Measurements from ENCODE around the gene C19orf53.

The C19orf53 gene

GRCh38 chr19:13806728-13807127 is 32.5 kb downstream of the C19orf53 start:
- no peak overlapping the region for H3K27ac ChIP-seq
- TF ChIP-seq ZFX (IDR thresholded peaks at IDR 0.05; ENCODE audit: borderline replicate concordance), result no peak
- no peak for TF ChIP-seq CTCF (IDR thresholded peaks at IDR 0.05)

DNA sequence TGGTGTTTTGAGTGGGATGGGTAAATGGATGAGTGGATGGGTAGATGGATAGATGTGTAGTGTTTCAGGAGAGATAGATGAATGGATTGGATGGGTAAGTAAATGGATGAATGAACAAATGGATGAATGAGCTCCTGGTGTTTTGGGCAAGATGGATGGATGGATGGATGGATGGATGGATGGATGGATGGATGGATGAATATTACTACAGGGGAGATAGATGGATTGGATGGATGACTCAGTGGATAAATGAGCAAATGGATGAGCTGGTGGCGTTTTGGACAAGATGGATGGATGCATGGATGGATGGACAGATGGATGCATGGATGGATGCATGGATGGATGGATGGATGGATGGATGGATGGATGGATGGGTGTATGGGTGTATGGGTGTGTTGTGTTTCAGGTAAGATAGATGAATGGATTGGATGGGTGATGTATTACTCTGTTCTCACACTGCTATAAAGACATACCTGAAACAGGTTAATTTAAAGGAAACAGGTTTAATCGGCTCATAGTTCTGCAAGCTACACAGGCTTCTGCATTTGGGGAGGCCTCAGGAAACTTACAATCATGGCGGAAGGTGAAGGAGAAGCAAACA is 33.3 kb downstream of the C19orf53 start:
- H3K27ac ChIP-seq, result no peak overlapping the region
- TF ChIP-seq ZFX (IDR thresholded peaks at IDR 0.05; ENCODE audit: borderline replicate concordance), result no peak
- no peak for TF ChIP-seq CTCF (IDR thresholded peaks at IDR 0.05)

GRCh38 chr19:13808856-13809255 is 34.6 kb downstream of the C19orf53 start:
- no peak overlapping the region for H3K27ac ChIP-seq
- TF ChIP-seq ZFX (IDR thresholded peaks at IDR 0.05; ENCODE audit: borderline replicate concordance) (no peak), CTCF (IDR thresholded peaks at IDR 0.05) (no peak)

DNA sequence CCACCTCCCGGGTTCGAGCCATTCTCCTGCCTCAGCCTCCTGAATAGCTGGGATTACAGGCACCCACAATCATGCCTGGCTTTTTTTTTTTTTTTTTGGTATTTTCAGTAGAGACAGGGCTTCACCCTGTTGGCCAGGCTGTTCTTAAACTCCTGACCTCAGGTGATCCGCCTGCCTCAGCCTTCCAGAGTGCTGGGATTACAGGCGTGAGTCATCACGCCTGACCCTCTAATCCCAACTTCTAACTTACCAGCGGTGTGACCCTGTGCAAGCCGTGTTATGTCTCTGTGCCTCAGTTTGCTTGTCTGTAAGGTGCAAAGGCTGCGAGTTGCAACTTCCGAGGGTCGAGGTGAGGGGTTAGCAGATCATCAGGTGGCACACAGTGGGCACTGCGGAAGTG is 38.3 kb downstream of the C19orf53 start:
- TF ChIP-seq CTCF (IDR thresholded peaks at IDR 0.05) (no peak), ZFX (IDR thresholded peaks at IDR 0.05; ENCODE audit: borderline replicate concordance) (no peak)
- no peak overlapping the region for H3K27ac ChIP-seq

DNA sequence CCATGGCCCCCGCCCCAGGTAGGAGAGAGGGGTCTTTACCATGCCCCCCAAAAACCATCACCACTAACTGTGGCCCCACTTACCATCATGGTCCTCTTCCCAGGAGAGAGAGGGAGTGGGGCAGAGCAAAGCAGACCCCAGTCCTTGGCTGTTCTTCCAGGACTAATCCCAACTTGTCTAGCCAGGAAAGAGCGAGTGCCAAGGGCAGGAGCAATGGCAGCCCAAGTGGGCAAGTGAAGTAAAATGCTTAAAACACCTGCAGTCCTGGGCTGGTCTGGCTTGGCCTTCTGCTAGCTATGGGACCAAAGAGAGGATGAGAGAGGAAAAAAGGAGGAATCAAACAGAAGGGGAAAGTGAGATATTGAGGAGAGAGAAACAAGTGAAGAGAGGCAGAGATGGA is 38.9 kb downstream of the C19orf53 start:
- H3K27ac ChIP-seq, result no peak overlapping the region
- no peak for TF ChIP-seq ZFX (IDR thresholded peaks at IDR 0.05; ENCODE audit: borderline replicate concordance)
- TF ChIP-seq CTCF (IDR thresholded peaks at IDR 0.05), result no peak

GRCh38 chr19:13814550-13814949 is 40.3 kb downstream of the C19orf53 start:
- TF ChIP-seq CTCF (IDR thresholded peaks at IDR 0.05) (no peak), ZFX (IDR thresholded peaks at IDR 0.05; ENCODE audit: borderline replicate concordance) (no peak)
- H3K27ac ChIP-seq, result no peak overlapping the region

DNA sequence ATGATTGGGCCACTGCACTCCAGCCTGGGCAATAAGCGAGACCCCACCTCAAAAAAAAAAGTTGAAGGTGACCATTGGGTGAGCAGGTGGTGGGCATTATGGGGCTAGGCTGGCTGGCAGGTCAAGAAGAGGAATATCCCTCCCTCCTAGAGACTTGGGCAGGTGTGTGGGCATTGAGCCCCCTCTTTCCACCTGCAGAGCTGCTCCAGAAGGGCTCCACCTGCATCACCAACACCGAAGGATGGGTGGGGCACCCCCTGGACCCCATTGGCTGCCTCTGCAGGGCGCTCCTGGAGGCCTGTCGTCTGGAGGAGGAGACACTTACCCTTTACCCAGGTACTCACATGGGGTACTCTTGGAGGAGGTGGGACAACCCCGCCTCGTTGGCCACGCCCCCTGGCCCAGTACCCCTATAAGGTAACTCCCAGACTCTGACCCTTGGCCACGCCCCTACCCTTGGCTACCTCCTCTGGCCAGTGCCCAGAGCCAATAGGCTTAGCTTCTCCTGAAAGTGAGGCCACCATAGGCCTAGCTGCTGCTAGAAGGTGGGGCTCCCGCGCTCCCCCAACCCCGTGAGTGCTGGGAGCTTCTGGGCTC is 42.9 kb downstream of the C19orf53 start:
- TF ChIP-seq ZFX (IDR thresholded peaks at IDR 0.05; ENCODE audit: borderline replicate concordance) (no peak), CTCF (IDR thresholded peaks at IDR 0.05) (no peak)

More for the DNA sequence above, 42.9 kb downstream of the C19orf53 start:
- H3K27ac ChIP-seq, result peak overlapping the region; percentile 84
